HepG2 (cell line): ENCODE data around the gene CERS6. TPM values are rescaled to one million over a fixed set of nuclear protein-coding genes. Genes with fewer than 3 reads are reported as not detected.
A peak's percentile ranks its signal among the peaks of the same experiment; 100 is the strongest.

Source experiments
- ATAC-seq: fragments of 200-7000 bp; cut with Tn5 transposase; 3 replicates; pipeline ENCODE4 v1.9.1; 2020; ENCODE audit warnings: mild to moderate bottlenecking, moderate library complexity
- BruUV-seq: library from RNA; stranded (reverse); fragments of 400-500 nt; replicated peaks from 2 replicates; lab custom pipeline; 2021; lab: Mats Ljungman, UMichigan
- CTCF ChIA-PET: fragments of 300-600 bp; formaldehyde crosslinking; extraction: SDS; loops from one replicate; lab custom pipeline; 2021; ENCODE audit warnings: low total read pairs, inconsistent platforms, low intra/inter-chr PET ratio; lab: Yijun Ruan, JAX
- POLR2A ChIA-PET: fragments of 350-600 bp; sonication (Branson Sonifier 250); formaldehyde crosslinking; loops from one replicate; lab custom pipeline; 2020; ENCODE audit warnings: antibody characterized with exemption, inconsistent platforms; lab: Yijun Ruan, JAX
- DNase-seq: peaks from one replicate; pipeline ENCODE4 v3.0.0-alpha.2; 2015; ENCODE audit warnings: low spot score
- FAIRE-seq: peaks from 3 replicates; lab custom pipeline; 2011; peaks lifted over from hg19 to GRCh38; lab: Jason Lieb, UNC
- H2AFZ ChIP-seq: one replicate; pipeline ENCODE4 v1.6.1; 2011; ENCODE audit warnings: low read length, inconsistent platforms
- H3K27ac ChIP-seq: fragments of 300-600 bp; 3 replicates; pipeline ENCODE4 v1.8.0; 2011; ENCODE audit warnings: mixed run types, mild to moderate bottlenecking, mixed read lengths, low read length, inconsistent platforms; ENCODE audit not compliant: insufficient read depth; ENCODE audit errors: extremely low read length
- H3K27me3 ChIP-seq, 2 experiments: fragments of 200-600 bp in 1 of 2; 2 replicates in 1 of 2; 3 replicates in 1 of 2; pipeline versions ENCODE4 v1.6.0 to v1.8.0; 2011; ENCODE audit warnings: low read length in 2 of 2, mild to moderate bottlenecking in 2 of 2, moderate library complexity in 2 of 2, inconsistent platforms in 1 of 2; ENCODE audit not compliant: insufficient read depth in 2 of 2, control insufficient read depth in 1 of 2
- H3K36me3 ChIP-seq, 2 experiments: fragments of 200-600 bp in 1 of 2; replicated peaks in 1 of 2; 2 replicates in 1 of 2; 3 replicates in 1 of 2; pipeline versions ENCODE4 v1.5.1 to v1.8.0; 2011; ENCODE audit warnings: low read length in 2 of 2, inconsistent platforms in 1 of 2; ENCODE audit not compliant: insufficient read depth in 2 of 2, control insufficient read depth in 1 of 2
- H3K4me1 ChIP-seq: 2 replicates; pipeline ENCODE4 v1.5.1; 2012; ENCODE audit warnings: low read length, inconsistent platforms; ENCODE audit not compliant: insufficient read depth
- H3K4me2 ChIP-seq: 2 replicates; pipeline ENCODE4 v1.6.0; 2011; ENCODE audit warnings: low read depth, low read length, inconsistent platforms
- H3K4me3 ChIP-seq, 3 experiments: fragments of 200-600 bp in 1 of 3; sonication (generic), shearing (Covaris generic) in 1 of 3; replicated peaks in 1 of 3; 2 replicates each; pipeline ENCODE4 v1.5.1; 2011 to 2016; ENCODE audit warnings: low read length in 3 of 3, inconsistent platforms in 2 of 3, low read depth in 2 of 3, mild to moderate bottlenecking in 2 of 3, control low read depth in 1 of 3, mixed read lengths in 1 of 3; ENCODE audit not compliant: insufficient read depth in 1 of 3
- H3K79me2 ChIP-seq: one replicate; pipeline ENCODE4 v1.6.1; 2011; ENCODE audit warnings: low read length, inconsistent platforms; ENCODE audit not compliant: insufficient read depth
- H3K9ac ChIP-seq: 2 replicates; pipeline ENCODE4 v1.6.0; 2011; ENCODE audit warnings: mild to moderate bottlenecking, low read depth, low read length, inconsistent platforms; ENCODE audit not compliant: insufficient read depth
- H3K9me3 ChIP-seq: 2 replicates; pipeline ENCODE4 v1.5.1; 2012; ENCODE audit warnings: mild to moderate bottlenecking, low read length
- H4K20me1 ChIP-seq: 2 replicates; pipeline ENCODE4 v1.6.0; 2011; ENCODE audit warnings: inconsistent platforms, mild to moderate bottlenecking, low read length, moderate library complexity; ENCODE audit not compliant: insufficient read depth
- HMG20B ChIP-seq: conservative IDR thresholded peaks from 2 replicates; pipeline ENCODE4 v1.6.1; 2016; ENCODE audit warnings: missing genetic modification reagents, missing compliant biosample characterization
- HNRNPK ChIP-seq: fragments of 200-400 bp; formaldehyde crosslinking; IDR thresholded peaks from 2 replicates; pipeline ENCODE4 v1.6.1; 2018; ENCODE audit warnings: low read length, low read depth, moderate library complexity, mild to moderate bottlenecking; ENCODE audit not compliant: poor library complexity, severe bottlenecking
- HOXA9 ChIP-seq: sonication (generic); formaldehyde crosslinking; IDR thresholded peaks from 2 replicates; pipeline ENCODE4 v1.8.1; 2022; ENCODE audit warnings: missing genetic modification reagents, mild to moderate bottlenecking, moderate library complexity, borderline replicate concordance
- NR2F1 ChIP-seq, 2 experiments: fragments of 450-650 bp in 1 of 2; formaldehyde crosslinking in 1 of 2; IDR thresholded peaks; 2 replicates each; pipeline versions ENCODE4 v1.5.0 to v1.6.1; 2016 to 2020; ENCODE audit warnings: mild to moderate bottlenecking in 1 of 2, missing compliant biosample characterization in 1 of 2, missing genetic modification reagents in 1 of 2, moderate library complexity in 1 of 2
- TAF15 ChIP-seq: fragments of 200-400 bp; formaldehyde crosslinking; IDR thresholded peaks from one replicate; pipeline ENCODE4 v1.6.1; 2018; ENCODE audit warnings: mild to moderate bottlenecking, low read depth, low read length; ENCODE audit not compliant: poor library complexity, severe bottlenecking
- WGBS: methylation state at CpG from one replicate; pipeline ENCODE4 v1.1.6; 2017; ENCODE audit warnings: low lambda C conversion rate; 5-methylcytosine and 5-hydroxymethylcytosine counted together
- in situ Hi-C: cut with HindIII; loops from 2 replicates; pipeline ENCODE4 v1.10.0; 2017; ENCODE audit warnings: low pct_unique_long_range_greater_than_20kb; ENCODE audit not compliant: extremely low pct_ligation_motif_present
- intact Hi-C: fragments of 100-400 bp; cut with micrococcal nuclease; formaldehyde crosslinking; loops from one replicate; pipeline ENCODE4 v1.10.0; 2022; ENCODE audit not compliant: unreplicated experiment
- polyA plus RNA-seq, 8 experiments: library from polyadenylated mRNA; depleted of rRNA in 3 of 8; stranded (reverse) in 7 of 8; unstranded in 1 of 8; fragments of >200 nt; fragmentation: Illumina TruSeq in 4 of 8; extraction: Trizol in 4 of 8; gene quantifications; 2 replicates each; pipeline versions ENCODE4 v1.2.1 to v1.2.3, GENCODE V29; 2011 to 2016; ENCODE audit warnings: low read depth in 4 of 8, missing spikeins in 1 of 8, mixed read lengths in 1 of 8; ENCODE audit not compliant: insufficient read depth in 1 of 8
- total RNA-seq, 5 experiments: library from RNA; depleted of rRNA; stranded (reverse); fragments of >200 nt; fragmentation: Illumina TruSeq; extraction: Trizol; gene quantifications; 2 replicates each; pipeline ENCODE4 v1.2.3, GENCODE V29; 2016; ENCODE audit warnings: low read depth in 1 of 5
- TF ChIP-seq, protein P1 (sequence below): sonication (generic); formaldehyde crosslinking; IDR thresholded peaks from 2 replicates; pipeline ENCODE4 v1.4.0; 2020; ENCODE audit warnings: missing genetic modification reagents, borderline replicate concordance
- TF ChIP-seq, protein P2 (sequence below): sonication (generic); formaldehyde crosslinking; IDR thresholded peaks from 2 replicates; pipeline ENCODE4 v1.5.0; 2020; ENCODE audit warnings: mild to moderate bottlenecking, missing genetic modification reagents
- TF ChIP-seq, protein P3 (sequence below): sonication (generic); formaldehyde crosslinking; IDR thresholded peaks from 2 replicates; pipeline ENCODE4 v1.5.0; 2020; ENCODE audit warnings: missing genetic modification reagents

The CERS6 gene
- total and polyA plus RNA-seq, 2 of the 13 experiments (the other 11 are each of a cell fraction or from before 2014, with no cell fraction given) = 10.1 to 20.3 TPM

DNA sequence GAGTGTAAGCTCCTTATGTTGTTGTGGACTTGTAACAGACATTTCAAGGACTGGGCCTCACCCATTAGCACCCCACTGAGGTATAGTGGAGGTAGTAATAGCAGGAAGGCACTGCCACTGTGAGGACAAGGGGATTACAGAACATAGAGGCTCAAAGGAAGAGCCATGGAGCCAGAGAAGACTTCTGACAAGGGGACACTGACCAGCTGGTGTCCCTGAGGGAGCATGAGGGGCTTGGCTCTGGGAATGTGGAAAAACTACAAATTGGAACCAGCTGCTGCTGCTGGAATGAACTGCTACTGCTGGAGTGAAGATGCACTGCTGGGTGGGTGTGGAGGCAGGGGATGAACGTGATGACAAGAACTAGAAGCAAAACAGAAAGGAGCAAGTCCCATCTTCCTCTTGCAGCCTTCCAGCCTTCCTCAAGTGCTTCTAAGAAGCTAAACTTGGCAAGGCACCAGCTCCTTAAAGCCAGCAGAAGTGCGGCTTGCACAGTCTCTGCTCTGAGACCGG is 179.0 kb downstream of the CERS6 start:
- intact Hi-C loops = loop anchor here (1.0 kb wide), 1 partner anchor 179 kb away; the partner anchor contains the start of gene CERS6
- DNase-seq = no peak
- POLR2A ChIA-PET = no interaction called here
- Histone ChIP-seq H4K20me1 (no peaks in the 10 kb centered on the region), H2AFZ (no peak overlapping the region), H3K4me1 (no peaks in the 10 kb centered on the region), H3K27me3 (no peaks in the 10 kb centered on the region), H3K9ac (no peak overlapping the region), H3K4me3 (no peak overlapping the region), H3K27ac (no peak overlapping the region), H3K36me3 (no peaks in the 10 kb centered on the region; a peak in 1 of 5 replicates), H3K79me2 (no peaks in the 10 kb centered on the region), H3K9me3 (no peaks in the 10 kb centered on the region), H3K4me2 (no peak overlapping the region)
- TF ChIP-seq TAF15 (no peak), HOXA9 (CRISPR knock-in tag) (no peak), HMG20B (no peak), HNRNPK (no peak), NR2F1 (CRISPR knock-in tag; IDR thresholded peaks at IDR 0.05) (no peak)
- TF ChIP-seq, protein P1, sequence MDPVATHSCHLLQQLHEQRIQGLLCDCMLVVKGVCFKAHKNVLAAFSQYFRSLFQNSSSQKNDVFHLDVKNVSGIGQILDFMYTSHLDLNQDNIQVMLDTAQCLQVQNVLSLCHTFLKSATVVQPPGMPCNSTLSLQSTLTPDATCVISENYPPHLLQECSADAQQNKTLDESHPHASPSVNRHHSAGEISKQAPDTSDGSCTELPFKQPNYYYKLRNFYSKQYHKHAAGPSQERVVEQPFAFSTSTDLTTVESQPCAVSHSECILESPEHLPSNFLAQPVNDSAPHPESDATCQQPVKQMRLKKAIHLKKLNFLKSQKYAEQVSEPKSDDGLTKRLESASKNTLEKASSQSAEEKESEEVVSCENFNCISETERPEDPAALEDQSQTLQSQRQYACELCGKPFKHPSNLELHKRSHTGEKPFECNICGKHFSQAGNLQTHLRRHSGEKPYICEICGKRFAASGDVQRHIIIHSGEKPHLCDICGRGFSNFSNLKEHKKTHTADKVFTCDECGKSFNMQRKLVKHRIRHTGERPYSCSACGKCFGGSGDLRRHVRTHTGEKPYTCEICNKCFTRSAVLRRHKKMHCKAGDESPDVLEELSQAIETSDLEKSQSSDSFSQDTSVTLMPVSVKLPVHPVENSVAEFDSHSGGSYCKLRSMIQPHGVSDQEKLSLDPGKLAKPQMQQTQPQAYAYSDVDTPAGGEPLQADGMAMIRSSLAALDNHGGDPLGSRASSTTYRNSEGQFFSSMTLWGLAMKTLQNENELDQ (CRISPR knock-in tag) = no peak
- TF ChIP-seq, protein P2, sequence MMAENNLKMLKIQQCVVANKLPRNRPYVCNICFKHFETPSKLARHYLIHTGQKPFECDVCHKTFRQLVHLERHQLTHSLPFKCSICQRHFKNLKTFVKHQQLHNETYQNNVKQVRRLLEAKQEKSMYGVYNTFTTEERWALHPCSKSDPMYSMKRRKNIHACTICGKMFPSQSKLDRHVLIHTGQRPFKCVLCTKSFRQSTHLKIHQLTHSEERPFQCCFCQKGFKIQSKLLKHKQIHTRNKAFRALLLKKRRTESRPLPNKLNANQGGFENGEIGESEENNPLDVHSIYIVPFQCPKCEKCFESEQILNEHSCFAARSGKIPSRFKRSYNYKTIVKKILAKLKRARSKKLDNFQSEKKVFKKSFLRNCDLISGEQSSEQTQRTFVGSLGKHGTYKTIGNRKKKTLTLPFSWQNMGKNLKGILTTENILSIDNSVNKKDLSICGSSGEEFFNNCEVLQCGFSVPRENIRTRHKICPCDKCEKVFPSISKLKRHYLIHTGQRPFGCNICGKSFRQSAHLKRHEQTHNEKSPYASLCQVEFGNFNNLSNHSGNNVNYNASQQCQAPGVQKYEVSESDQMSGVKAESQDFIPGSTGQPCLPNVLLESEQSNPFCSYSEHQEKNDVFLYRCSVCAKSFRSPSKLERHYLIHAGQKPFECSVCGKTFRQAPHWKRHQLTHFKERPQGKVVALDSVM (CRISPR knock-in tag) = no peak
- TF ChIP-seq, protein P3, sequence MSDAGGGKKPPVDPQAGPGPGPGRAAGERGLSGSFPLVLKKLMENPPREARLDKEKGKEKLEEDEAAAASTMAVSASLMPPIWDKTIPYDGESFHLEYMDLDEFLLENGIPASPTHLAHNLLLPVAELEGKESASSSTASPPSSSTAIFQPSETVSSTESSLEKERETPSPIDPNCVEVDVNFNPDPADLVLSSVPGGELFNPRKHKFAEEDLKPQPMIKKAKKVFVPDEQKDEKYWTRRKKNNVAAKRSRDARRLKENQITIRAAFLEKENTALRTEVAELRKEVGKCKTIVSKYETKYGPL (CRISPR knock-in tag) = no peak
- FAIRE-seq = no peak
- CTCF ChIA-PET = no interaction called here
- ATAC-seq = peak; percentile 33; the same call in 2 of the 3 replicates
- BruUV-seq = no TSS peak
- in situ Hi-C loops = no loop called here
- WGBS = 93% methylated on average over 3 of the region's 3 CpGs
